ENCODE results near the gene MGST3. TPM values are rescaled to one million over a fixed set of nuclear protein-coding genes. Genes with fewer than 3 reads are reported as not detected.

Gene MGST3
- total RNA-seq, 1 donor from 2014 or later = 177 TPM

DNA sequence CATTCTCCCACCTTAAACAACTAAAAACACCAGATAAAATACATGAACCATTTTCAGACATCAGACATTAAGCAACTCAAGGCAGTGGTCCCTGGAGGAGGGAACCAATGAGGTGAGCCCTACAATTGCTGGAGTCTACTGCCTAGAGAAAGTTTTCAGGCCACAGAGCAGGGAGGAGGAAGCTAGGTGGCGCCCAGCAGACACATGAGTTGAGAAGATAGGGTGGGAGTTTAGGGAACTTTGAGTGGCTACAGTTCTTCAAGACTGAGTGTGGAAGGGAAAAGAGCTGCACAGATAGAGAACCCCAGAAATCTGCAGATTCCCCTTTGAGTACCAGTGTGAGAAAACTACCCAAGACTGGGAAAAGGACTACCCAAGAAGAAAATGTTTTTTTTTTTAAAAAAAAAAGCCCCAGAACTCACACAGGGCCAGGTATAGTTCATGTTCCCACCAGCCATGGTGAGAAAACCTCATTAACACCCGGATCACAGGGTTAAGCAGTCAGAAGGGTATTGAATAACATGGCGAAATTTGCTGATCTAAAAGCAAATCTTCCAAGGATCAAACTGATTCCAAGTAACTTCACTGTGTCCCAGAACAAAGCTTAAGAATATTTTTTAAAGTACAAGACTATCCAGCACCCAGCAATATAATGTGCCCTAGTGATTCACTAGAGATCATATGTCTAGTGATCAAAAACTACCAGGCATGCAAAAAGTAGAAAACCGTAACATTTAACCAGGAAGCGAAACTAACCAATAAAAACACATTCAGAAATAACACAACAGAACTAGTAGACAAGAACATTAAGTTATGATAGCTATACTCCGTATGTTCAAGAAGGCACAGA lies 55.3 kb downstream of the MGST3 start:
- intact Hi-C loops (cut with DNase I) = no loop called here
- no peak for DNase-seq (ENCODE audit: low spot score in 2 of 2)
- TF ChIP-seq, protein P1, sequence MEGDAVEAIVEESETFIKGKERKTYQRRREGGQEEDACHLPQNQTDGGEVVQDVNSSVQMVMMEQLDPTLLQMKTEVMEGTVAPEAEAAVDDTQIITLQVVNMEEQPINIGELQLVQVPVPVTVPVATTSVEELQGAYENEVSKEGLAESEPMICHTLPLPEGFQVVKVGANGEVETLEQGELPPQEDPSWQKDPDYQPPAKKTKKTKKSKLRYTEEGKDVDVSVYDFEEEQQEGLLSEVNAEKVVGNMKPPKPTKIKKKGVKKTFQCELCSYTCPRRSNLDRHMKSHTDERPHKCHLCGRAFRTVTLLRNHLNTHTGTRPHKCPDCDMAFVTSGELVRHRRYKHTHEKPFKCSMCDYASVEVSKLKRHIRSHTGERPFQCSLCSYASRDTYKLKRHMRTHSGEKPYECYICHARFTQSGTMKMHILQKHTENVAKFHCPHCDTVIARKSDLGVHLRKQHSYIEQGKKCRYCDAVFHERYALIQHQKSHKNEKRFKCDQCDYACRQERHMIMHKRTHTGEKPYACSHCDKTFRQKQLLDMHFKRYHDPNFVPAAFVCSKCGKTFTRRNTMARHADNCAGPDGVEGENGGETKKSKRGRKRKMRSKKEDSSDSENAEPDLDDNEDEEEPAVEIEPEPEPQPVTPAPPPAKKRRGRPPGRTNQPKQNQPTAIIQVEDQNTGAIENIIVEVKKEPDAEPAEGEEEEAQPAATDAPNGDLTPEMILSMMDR (IDR thresholded peaks at IDR 0.05) = no peak
- Histone ChIP-seq H3K4me1 (no peaks in the 10 kb centered on the region), H3K36me3 (peaks cover 7 to 27% of the 10 kb centered on the region in 2 donors), H3K4me3 (no peak overlapping the region), H3K9me3 (no peaks in the 10 kb centered on the region), H3K27ac (no peak overlapping the region), H3K27me3 (no peaks in the 10 kb centered on the region)

DNA sequence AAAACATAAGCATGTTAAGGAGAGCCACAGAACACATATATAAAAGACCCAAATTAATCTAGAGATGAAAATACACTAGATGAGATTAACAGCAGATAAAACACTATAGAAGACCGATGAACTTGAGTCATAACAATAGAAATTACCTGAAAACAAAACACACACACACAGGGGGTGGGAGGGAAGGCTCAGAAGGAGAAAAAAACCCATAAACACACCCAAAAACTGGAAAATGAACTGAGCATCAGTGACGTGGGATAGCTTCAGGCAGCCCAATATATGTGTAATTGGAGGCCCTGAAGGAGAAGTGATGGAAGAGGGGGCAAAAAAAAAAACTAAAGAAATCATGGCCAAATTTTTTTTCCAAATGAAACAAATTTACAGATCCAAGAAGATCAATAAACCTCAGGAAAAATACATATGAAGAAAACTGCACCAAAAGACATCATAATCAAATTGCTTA lies 56.0 kb downstream of the MGST3 start:
- no peaks in the 10 kb centered on the region for H3K27me3 ChIP-seq
- peaks cover 2 to 21% of the 10 kb centered on the region in 2 donors for H3K36me3 ChIP-seq
- TF ChIP-seq, protein P1 (IDR thresholded peaks at IDR 0.05) = no peak
- no peak for DNase-seq (ENCODE audit: low spot score in 2 of 2)
- intact Hi-C loops (cut with DNase I) = no loop called here
- no peak overlapping the region for H3K27ac ChIP-seq
- H3K4me1 ChIP-seq = no peaks in the 10 kb centered on the region
- no peak overlapping the region for H3K4me3 ChIP-seq
- no peaks in the 10 kb centered on the region for H3K9me3 ChIP-seq

DNA sequence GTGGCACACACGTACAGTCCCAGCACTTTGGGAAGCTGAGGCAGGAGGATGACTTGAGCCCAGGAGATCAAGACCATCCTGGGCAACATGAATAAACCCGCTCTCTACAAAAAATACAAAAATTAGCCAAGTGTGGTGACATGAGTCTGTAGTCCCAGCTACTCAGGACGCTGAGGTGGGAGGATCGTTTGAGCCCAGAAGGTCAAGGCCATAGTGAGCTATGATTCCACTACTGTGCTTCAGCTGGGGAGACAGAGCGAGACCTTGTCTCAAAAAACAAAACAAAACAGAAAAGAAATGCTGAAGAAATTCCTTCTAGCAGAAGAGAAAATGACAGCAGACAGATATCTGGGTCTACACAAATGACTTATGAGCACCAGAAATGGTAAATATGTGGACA lies 57.0 kb downstream of the MGST3 start:
- Histone ChIP-seq H3K27ac (no peak overlapping the region), H3K27me3 (no peaks in the 10 kb centered on the region), H3K4me3 (no peak overlapping the region), H3K4me1 (no peaks in the 10 kb centered on the region), H3K36me3 (peaks cover 0 to 10% of the 10 kb centered on the region in 2 donors), H3K9me3 (no peaks in the 10 kb centered on the region)
- TF ChIP-seq, protein P1 (IDR thresholded peaks at IDR 0.05) = no peak
- intact Hi-C loops (cut with DNase I) = no loop called here
- DNase-seq (ENCODE audit: low spot score in 2 of 2) = no peak

DNA sequence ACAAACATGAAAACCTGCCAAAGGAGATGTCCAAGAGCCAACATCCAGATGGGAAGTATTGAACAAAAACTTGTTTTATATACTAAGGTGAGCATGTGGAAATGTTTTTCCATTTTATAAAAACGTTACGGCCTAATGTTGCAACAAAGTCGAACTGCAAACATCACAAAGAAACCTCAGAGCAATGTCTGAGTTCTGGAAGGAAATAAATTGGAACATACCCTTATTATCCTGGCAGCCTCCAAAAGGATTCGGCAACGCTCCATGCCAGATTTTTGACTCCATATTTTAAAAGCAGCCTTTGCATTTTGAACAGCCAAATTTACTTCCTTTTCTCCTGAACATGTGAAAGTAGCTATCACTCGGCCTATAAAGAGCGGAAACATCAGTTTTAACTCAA lies 64.0 kb downstream of the MGST3 start:
- no peak for DNase-seq (ENCODE audit: low spot score in 2 of 2)
- Histone ChIP-seq H3K4me1 (peaks cover 4 to 12% of the 10 kb centered on the region in 2 donors), H3K27me3 (no peaks in the 10 kb centered on the region), H3K36me3 (peaks cover 0 to 9% of the 10 kb centered on the region in 2 donors), H3K27ac (peak overlapping the region in 1 of 2 donors; percentile 33), H3K4me3 (no peak overlapping the region), H3K9me3 (no peaks in the 10 kb centered on the region)
- TF ChIP-seq, protein P1 (IDR thresholded peaks at IDR 0.05) = no peak
- intact Hi-C loops (cut with DNase I) = no loop called here

DNA sequence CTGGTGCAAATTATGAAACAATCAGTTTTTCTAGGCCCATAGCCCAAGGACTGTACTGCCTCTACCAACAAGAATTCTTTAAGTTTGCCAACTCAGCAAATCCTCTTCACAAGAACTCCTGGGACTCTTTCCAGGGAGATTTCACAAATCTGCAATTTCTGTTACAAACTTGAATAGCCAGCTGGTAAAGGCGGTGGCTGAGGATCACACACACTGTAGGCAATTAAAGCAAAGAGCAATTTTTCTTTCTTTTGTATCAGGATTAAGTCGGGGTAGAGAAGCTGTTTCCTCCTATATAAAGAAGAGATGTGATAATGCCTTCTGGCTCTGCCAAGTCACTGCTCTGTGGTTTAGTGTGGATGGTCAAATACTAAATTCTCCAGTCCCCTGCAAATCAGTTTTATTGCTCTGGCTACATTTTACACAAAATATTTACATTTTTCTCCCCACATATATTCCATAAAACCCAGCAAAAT lies 65.6 kb downstream of the MGST3 start:
- Histone ChIP-seq H3K27ac (peak overlapping the region; percentile 53 to 97), H3K4me3 (peak overlapping the region; percentile 85 to 86), H3K27me3 (no peaks in the 10 kb centered on the region), H3K36me3 (no peaks in the 10 kb centered on the region), H3K4me1 (peaks cover 4 to 12% of the 10 kb centered on the region in 2 donors), H3K9me3 (no peaks in the 10 kb centered on the region)
- DNase-seq (ENCODE audit: low spot score in 2 of 2) = no peak
- intact Hi-C loops (cut with DNase I) = loop anchor here (1.0 to 2.0 kb wide), 3 partner anchors 132 to 218 kb away; no protein-coding TSS in a partner anchor
- TF ChIP-seq, protein P1 (IDR thresholded peaks at IDR 0.05) = no peak
